Keratinocyte (primary cell): ENCODE data around the gene CREG2. TPM values are rescaled to one million over a fixed set of nuclear protein-coding genes. Genes with fewer than 3 reads are reported as not detected.

ENCODE experiments used
- DNase-seq: peaks from one replicate; pipeline ENCODE4 v3.0.0-alpha.2; 2011; ENCODE audit warnings: low read depth, missing footprints, low spot score
- FAIRE-seq: peaks from 2 replicates; lab custom pipeline; 2011; peaks lifted over from hg19 to GRCh38; lab: Jason Lieb, UNC
- H2AFZ ChIP-seq: 2 replicates; pipeline ENCODE4 v1.6.0; 2012; ENCODE audit warnings: low read length, control low read depth, inconsistent platforms; ENCODE audit not compliant: control insufficient read depth
- H3K27ac ChIP-seq: 2 replicates; pipeline ENCODE4 v1.5.1; 2011; ENCODE audit warnings: low read length; ENCODE audit not compliant: control insufficient read depth, insufficient read depth
- H3K27me3 ChIP-seq: 3 replicates; pipeline ENCODE4 v1.6.0; 2011; ENCODE audit warnings: low read length; ENCODE audit not compliant: control insufficient read depth, insufficient read depth; ENCODE audit errors: extremely low read depth
- H3K36me3 ChIP-seq, 2 experiments: 2 replicates in 1 of 2; 3 replicates in 1 of 2; pipeline ENCODE4 v1.5.1; 2011; ENCODE audit warnings: low read length in 2 of 2, mild to moderate bottlenecking in 1 of 2; ENCODE audit not compliant: control insufficient read depth in 2 of 2, insufficient read depth in 2 of 2; ENCODE audit errors: extremely low read depth in 1 of 2
- H3K4me1 ChIP-seq: 3 replicates; pipeline ENCODE4 v1.5.1; 2011; ENCODE audit warnings: low read length; ENCODE audit not compliant: control insufficient read depth, insufficient read depth; ENCODE audit errors: extremely low read depth
- H3K4me2 ChIP-seq: 3 replicates; pipeline ENCODE4 v1.6.0; 2011; ENCODE audit warnings: low read depth, low read length; ENCODE audit not compliant: control insufficient read depth, insufficient read depth; ENCODE audit errors: extremely low read depth
- H3K4me3 ChIP-seq, 3 experiments: fragments of 200-600 bp in 1 of 3; sonication (generic) in 1 of 3; 2 replicates in 2 of 3; 3 replicates in 1 of 3; pipeline ENCODE4 v1.5.1; 2011 to 2016; ENCODE audit warnings: low read length in 3 of 3, mild to moderate bottlenecking in 3 of 3, control low read depth in 2 of 3, inconsistent platforms in 1 of 3, low read depth in 1 of 3, mixed read lengths in 1 of 3, mixed run types in 1 of 3, moderate library complexity in 1 of 3; ENCODE audit not compliant: control insufficient read depth in 2 of 3, insufficient read depth in 2 of 3; ENCODE audit errors: extremely low read depth in 1 of 3
- H3K79me2 ChIP-seq: 2 replicates; pipeline ENCODE4 v1.6.0; 2012; ENCODE audit warnings: low read length; ENCODE audit not compliant: control insufficient read depth, insufficient read depth
- H3K9ac ChIP-seq: 3 replicates; pipeline ENCODE4 v1.6.0; 2011; ENCODE audit warnings: low read length; ENCODE audit not compliant: control insufficient read depth, insufficient read depth; ENCODE audit errors: extremely low read depth
- H3K9me1 ChIP-seq: 3 replicates; pipeline ENCODE4 v1.6.0; 2011; ENCODE audit warnings: low read length; ENCODE audit not compliant: control insufficient read depth, insufficient read depth; ENCODE audit errors: extremely low read depth
- H3K9me3 ChIP-seq: 2 replicates; pipeline ENCODE4 v1.5.1; 2012; ENCODE audit warnings: low read depth, low read length; ENCODE audit not compliant: control insufficient read depth
- H4K20me1 ChIP-seq: 3 replicates; pipeline ENCODE4 v1.6.0; 2011; ENCODE audit warnings: low read length; ENCODE audit not compliant: control insufficient read depth, insufficient read depth; ENCODE audit errors: extremely low read depth
- EZH2 ChIP-seq: IDR thresholded peaks from one replicate; pipeline ENCODE4 v1.6.1; 2012; ENCODE audit warnings: inconsistent platforms, mild to moderate bottlenecking, low read length, moderate library complexity
- dilution Hi-C: fragments of 300-500 bp; cut with MboI; formaldehyde crosslinking; loops from one replicate; pipeline ENCODE4 v1.7.0; 2020; ENCODE audit warnings: low sequenced_read_pairs; ENCODE audit not compliant: extremely low pct_ligation_motif_present
- polyA plus RNA-seq, 5 experiments: library from polyadenylated mRNA; depleted of rRNA in 3 of 5; stranded (reverse) in 3 of 5; stranded (forward) in 1 of 5; unstranded in 1 of 5; fragments of >200 nt; gene quantifications; 1 replicate in 1 of 5; 2 replicates in 3 of 5; 3 replicates in 1 of 5; pipeline versions ENCODE4 v1.2.1 to v1.2.3, GENCODE V29; 2011 to 2012; ENCODE audit warnings: missing spikeins in 2 of 5, low read depth in 1 of 5, low replicate concordance in 1 of 5
- TF ChIP-seq, protein P1 (sequence below), 3 experiments: IDR thresholded peaks in 1 of 3; conservative IDR thresholded peaks in 1 of 3; optimal IDR thresholded peaks in 1 of 3; 2 replicates in 2 of 3; 3 replicates in 1 of 3; pipeline versions ENCODE3 to v1.5.1; 2011; ENCODE audit warnings: low read length in 3 of 3, mild to moderate bottlenecking in 3 of 3, moderate library complexity in 2 of 3, control low read depth in 1 of 3, inconsistent platforms in 1 of 3; ENCODE audit not compliant: insufficient read depth in 2 of 3; ENCODE audit errors: extremely low read depth in 1 of 3

CREG2 gene
- polyA plus RNA-seq, 1 donor (not counting 4 experiments of a cell fraction or from before 2014, with no cell fraction given) = 1.7 TPM

DNA sequence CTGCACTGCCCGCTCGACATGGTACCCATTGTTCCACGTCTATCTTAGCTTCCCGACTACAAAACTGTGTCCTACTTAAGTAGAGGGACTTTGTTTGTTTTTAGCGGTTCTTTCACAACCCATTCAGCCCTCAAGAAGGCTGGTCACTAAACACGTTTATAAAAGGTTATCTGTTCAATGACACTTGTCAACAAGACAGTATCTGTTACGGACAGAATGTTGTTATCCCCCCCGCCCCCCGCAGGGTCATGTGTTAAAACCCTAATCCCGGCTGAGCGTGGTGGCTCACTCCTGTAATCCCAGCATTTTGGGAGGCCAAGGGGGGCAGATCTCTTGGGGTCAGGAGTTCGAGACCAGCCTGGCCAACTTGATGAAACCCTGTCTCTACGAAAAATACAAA, 40.4 kb upstream of the CREG2 start:
- no peaks in the 10 kb centered on the region for H3K9me1 ChIP-seq
- H3K27ac ChIP-seq = no peak overlapping the region
- H3K36me3 ChIP-seq = no peaks in the 10 kb centered on the region
- no peak overlapping the region for H3K4me2 ChIP-seq
- H4K20me1 ChIP-seq = no peaks in the 10 kb centered on the region
- no peaks in the 10 kb centered on the region for H3K4me1 ChIP-seq
- no peak overlapping the region for H3K4me3 ChIP-seq
- no peak overlapping the region for H3K9ac ChIP-seq
- no peaks in the 10 kb centered on the region for H3K27me3 ChIP-seq
- no peak for DNase-seq
- no peak overlapping the region for H2AFZ ChIP-seq
- H3K9me3 ChIP-seq = no peaks in the 10 kb centered on the region
- no peak for FAIRE-seq
- H3K79me2 ChIP-seq = no peaks in the 10 kb centered on the region
- TF ChIP-seq, protein P1, sequence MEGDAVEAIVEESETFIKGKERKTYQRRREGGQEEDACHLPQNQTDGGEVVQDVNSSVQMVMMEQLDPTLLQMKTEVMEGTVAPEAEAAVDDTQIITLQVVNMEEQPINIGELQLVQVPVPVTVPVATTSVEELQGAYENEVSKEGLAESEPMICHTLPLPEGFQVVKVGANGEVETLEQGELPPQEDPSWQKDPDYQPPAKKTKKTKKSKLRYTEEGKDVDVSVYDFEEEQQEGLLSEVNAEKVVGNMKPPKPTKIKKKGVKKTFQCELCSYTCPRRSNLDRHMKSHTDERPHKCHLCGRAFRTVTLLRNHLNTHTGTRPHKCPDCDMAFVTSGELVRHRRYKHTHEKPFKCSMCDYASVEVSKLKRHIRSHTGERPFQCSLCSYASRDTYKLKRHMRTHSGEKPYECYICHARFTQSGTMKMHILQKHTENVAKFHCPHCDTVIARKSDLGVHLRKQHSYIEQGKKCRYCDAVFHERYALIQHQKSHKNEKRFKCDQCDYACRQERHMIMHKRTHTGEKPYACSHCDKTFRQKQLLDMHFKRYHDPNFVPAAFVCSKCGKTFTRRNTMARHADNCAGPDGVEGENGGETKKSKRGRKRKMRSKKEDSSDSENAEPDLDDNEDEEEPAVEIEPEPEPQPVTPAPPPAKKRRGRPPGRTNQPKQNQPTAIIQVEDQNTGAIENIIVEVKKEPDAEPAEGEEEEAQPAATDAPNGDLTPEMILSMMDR (optimal IDR thresholded peaks at IDR 0.05 in 1 of 3, IDR thresholded peaks at IDR 0.05 in 1 of 3, conservative IDR thresholded peaks at IDR 0.05 in 1 of 3; ENCODE audit: extremely low read depth in 1 of 3, insufficient read depth in 2 of 3, low read length in 3 of 3) = no peak
- no peak for TF ChIP-seq EZH2
- dilution Hi-C loops = no loop called here

DNA sequence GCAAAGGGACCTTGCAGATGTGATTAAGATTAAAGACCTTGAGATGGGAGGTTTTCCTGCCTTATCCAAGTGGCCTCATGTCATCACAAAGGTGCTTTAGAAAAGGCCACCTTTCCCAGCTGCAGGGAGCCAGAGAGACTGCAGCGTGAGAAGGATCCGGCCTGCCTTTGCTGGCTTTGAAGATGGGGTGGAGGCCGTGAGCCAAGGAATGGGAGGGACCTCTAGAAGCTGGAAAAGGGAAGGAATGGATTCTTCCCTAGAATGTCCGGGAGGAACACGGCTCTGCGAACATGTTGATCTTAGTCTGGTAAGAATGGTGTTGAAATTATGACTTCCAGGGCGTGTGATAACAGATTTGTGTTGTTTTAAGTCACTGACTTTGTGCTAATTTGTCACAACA, 39.9 kb upstream of the CREG2 start:
- dilution Hi-C loops = no loop called here
- H3K9ac ChIP-seq = no peak overlapping the region
- no peak for FAIRE-seq
- H4K20me1 ChIP-seq = no peaks in the 10 kb centered on the region
- H3K27me3 ChIP-seq = no peaks in the 10 kb centered on the region
- no peak overlapping the region for H3K27ac ChIP-seq
- DNase-seq = no peak
- no peak overlapping the region for H3K4me2 ChIP-seq
- no peak overlapping the region for H2AFZ ChIP-seq
- no peak for TF ChIP-seq EZH2
- TF ChIP-seq, protein P1 (optimal IDR thresholded peaks at IDR 0.05 in 1 of 3, IDR thresholded peaks at IDR 0.05 in 1 of 3, conservative IDR thresholded peaks at IDR 0.05 in 1 of 3; ENCODE audit: extremely low read depth in 1 of 3, insufficient read depth in 2 of 3, low read length in 3 of 3) = no peak
- no peaks in the 10 kb centered on the region for H3K9me3 ChIP-seq
- no peaks in the 10 kb centered on the region for H3K79me2 ChIP-seq
- no peaks in the 10 kb centered on the region for H3K4me1 ChIP-seq
- no peaks in the 10 kb centered on the region for H3K9me1 ChIP-seq
- no peaks in the 10 kb centered on the region for H3K36me3 ChIP-seq
- no peak overlapping the region for H3K4me3 ChIP-seq
